Liver (tissue), 9 donors: ENCODE data around the gene EHMT1. TPM values are rescaled to one million over a fixed set of nuclear protein-coding genes. Genes with fewer than 3 reads are reported as not detected.

Experiments
- DNase-seq: peaks from one replicate; pipeline ENCODE4 v3.0.0-alpha.2; 2017; ENCODE audit warnings: low spot score
- H3K27ac ChIP-seq, 2 donors: one replicate each; pipeline ENCODE4 v1.7.0; 2013; ENCODE audit warnings: inconsistent platforms in 2 of 2, low read length in 2 of 2, control low read depth in 1 of 2, low read depth in 1 of 2, mild to moderate bottlenecking in 1 of 2
- H3K27me3 ChIP-seq, 4 donors: one replicate each; pipeline versions ENCODE4 v1.6.1 to v1.7.0; 2013; ENCODE audit warnings: low read length in 3 of 4, inconsistent platforms in 1 of 4, mild to moderate bottlenecking in 1 of 4, moderate library complexity in 1 of 4; ENCODE audit not compliant: control insufficient read depth in 4 of 4, insufficient read depth in 4 of 4
- H3K36me3 ChIP-seq, 4 donors: one replicate each; pipeline versions ENCODE4 v1.6.1 to v1.7.0; 2013; ENCODE audit warnings: low read length in 3 of 4, mild to moderate bottlenecking in 3 of 4, low read depth in 1 of 4, moderate library complexity in 1 of 4; ENCODE audit not compliant: control insufficient read depth in 4 of 4, insufficient read depth in 3 of 4
- H3K4me1 ChIP-seq, 4 donors: one replicate each; pipeline versions ENCODE4 v1.6.1 to v1.7.0; 2013; ENCODE audit warnings: low read length in 3 of 4, mild to moderate bottlenecking in 3 of 4, moderate library complexity in 1 of 4; ENCODE audit not compliant: control insufficient read depth in 4 of 4, insufficient read depth in 4 of 4
- H3K4me3 ChIP-seq, 3 donors: one replicate each; pipeline versions ENCODE4 v1.6.1 to v1.7.0; 2013; ENCODE audit warnings: low read length in 3 of 3, control low read depth in 1 of 3, low read depth in 1 of 3, mild to moderate bottlenecking in 1 of 3
- H3K9ac ChIP-seq, 2 donors: one replicate each; pipeline ENCODE4 v1.7.0; 2013; ENCODE audit warnings: low read length in 2 of 2, mild to moderate bottlenecking in 2 of 2, moderate library complexity in 2 of 2, control low read depth in 1 of 2, low read depth in 1 of 2
- H3K9me3 ChIP-seq, 4 donors: one replicate each; pipeline versions ENCODE4 v1.6.1 to v1.7.0; 2013; ENCODE audit warnings: low read length in 3 of 4; ENCODE audit not compliant: control insufficient read depth in 4 of 4
- ATF3 ChIP-seq: IDR thresholded peaks from 2 replicates; pipeline ENCODE4 v1.6.1; 2016; ENCODE audit warnings: antibody characterized with exemption
- CTCF ChIP-seq: fragments of 150-350 bp; IDR thresholded peaks from 2 replicates; pipeline ENCODE4 v1.5.1; 2017; ENCODE audit warnings: improper control_type of control experiment, low read depth, low read length; ENCODE audit not compliant: missing input control
- EGR1 ChIP-seq, 2 donors: IDR thresholded peaks; 2 replicates each; pipeline ENCODE4 v1.6.1; 2016 to 2018; ENCODE audit warnings: antibody characterized with exemption in 2 of 2, low read depth in 2 of 2
- FOXA1 ChIP-seq: IDR thresholded peaks from 2 replicates; pipeline ENCODE4 v1.6.1; 2016; ENCODE audit warnings: antibody characterized with exemption
- FOXA2 ChIP-seq: IDR thresholded peaks from 2 replicates; pipeline ENCODE4 v1.6.1; 2016; ENCODE audit warnings: antibody characterized with exemption
- GABPA ChIP-seq, 2 donors: IDR thresholded peaks in 1 of 2; conservative IDR thresholded peaks in 1 of 2; 2 replicates each; pipeline ENCODE4 v1.6.1; 2016; ENCODE audit warnings: antibody characterized with exemption in 2 of 2, mild to moderate bottlenecking in 1 of 2, moderate library complexity in 1 of 2
- HNF4A ChIP-seq, 2 donors: conservative IDR thresholded peaks; 2 replicates each; pipeline ENCODE4 v1.6.1; 2016; ENCODE audit warnings: antibody characterized with exemption in 2 of 2, mild to moderate bottlenecking in 2 of 2
- HNF4G ChIP-seq: IDR thresholded peaks from 2 replicates; pipeline ENCODE4 v1.6.1; 2016; ENCODE audit warnings: antibody characterized with exemption
- JUND ChIP-seq, 2 donors: IDR thresholded peaks; 2 replicates each; pipeline ENCODE4 v1.6.1; 2016; ENCODE audit warnings: antibody characterized with exemption in 2 of 2
- MAX ChIP-seq: IDR thresholded peaks from 2 replicates; pipeline ENCODE4 v1.6.1; 2016; ENCODE audit warnings: antibody characterized with exemption
- NR2F2 ChIP-seq: IDR thresholded peaks from 2 replicates; pipeline ENCODE4 v1.6.1; 2016; ENCODE audit warnings: antibody characterized with exemption
- RAD21 ChIP-seq, 2 donors: IDR thresholded peaks; 2 replicates each; pipeline ENCODE4 v1.6.1; 2016; ENCODE audit warnings: antibody characterized with exemption in 2 of 2, mild to moderate bottlenecking in 2 of 2
- REST ChIP-seq: IDR thresholded peaks from 2 replicates; pipeline ENCODE4 v1.6.1; 2016; ENCODE audit warnings: antibody characterized with exemption, mild to moderate bottlenecking
- RXRA ChIP-seq, 2 donors: IDR thresholded peaks; 2 replicates each; pipeline ENCODE4 v1.6.1; 2017 to 2018; ENCODE audit warnings: antibody characterized with exemption in 2 of 2, mild to moderate bottlenecking in 1 of 2
- SP1 ChIP-seq: IDR thresholded peaks from 2 replicates; pipeline ENCODE4 v1.6.1; 2018; ENCODE audit warnings: antibody characterized with exemption, mild to moderate bottlenecking
- TAF1 ChIP-seq: conservative IDR thresholded peaks from 2 replicates; pipeline ENCODE4 v1.6.1; 2016; ENCODE audit warnings: antibody characterized with exemption, mild to moderate bottlenecking
- YY1 ChIP-seq: IDR thresholded peaks from 2 replicates; pipeline ENCODE4 v1.6.1; 2016; ENCODE audit warnings: antibody characterized with exemption, mild to moderate bottlenecking
- ZBTB33 ChIP-seq: IDR thresholded peaks from 2 replicates; pipeline ENCODE4 v1.6.1; 2016; ENCODE audit warnings: antibody characterized with exemption
- WGBS: extraction: QIAGEN DNeasy Blood & Tissue Kit; methylation state at CpG from one replicate; pipeline ENCODE4 v1.1.7; 2013; 5-methylcytosine and 5-hydroxymethylcytosine counted together
- polyA plus RNA-seq, 2 donors: library from polyadenylated mRNA; stranded (reverse) in 1 of 2; unstranded in 1 of 2; fragments of 200-250 nt in 1 of 2; fragments of >200 nt in 1 of 2; fragmentation: Nextera tagmentation in 1 of 2; extraction: Ambion mirVana in 1 of 2; gene quantifications; one replicate each; pipeline versions ENCODE4 v1.2.1 to v1.2.3, GENCODE V29; 2013 to 2015
- total RNA-seq, 2 donors: library from RNA; depleted of rRNA; stranded (reverse); fragments of >200 nt; gene quantifications; one replicate each; pipeline ENCODE4 v1.2.3, GENCODE V29; 2014
- donor health status: healthy.
- donor health status: healthy.
- donor health status: healthy.
- donor health status: healthy.
- donor health status: healthy.

Gene EHMT1
- total and polyA plus RNA-seq, 4 donors = 16.1 to 48.2 (median 27.3) TPM

- H3K9me3 ChIP-seq = no peaks in the 10 kb centered on the region
- DNase-seq = no peak
- no peak overlapping the region for H3K27ac ChIP-seq
- H3K4me3 ChIP-seq = no peak overlapping the region
- no peak overlapping the region for H3K9ac ChIP-seq
- H3K27me3 ChIP-seq = no peaks in the 10 kb centered on the region
- WGBS = 60% methylated on average over 21 of the region's 21 CpGs
- H3K36me3 ChIP-seq = peaks cover 0 to 1% (median 0%) of the 10 kb centered on the region in 4 donors
- TF ChIP-seq JUND (IDR thresholded peaks at IDR 0.05) (no peak), TAF1 (no peak), GABPA (IDR thresholded peaks at IDR 0.05 in 1 of 2, conservative IDR thresholded peaks at IDR 0.05 in 1 of 2) (no peak), ZBTB33 (no peak), ATF3 (no peak), FOXA2 (no peak), EGR1 (IDR thresholded peaks at IDR 0.05; ENCODE audit: low read depth in 2 of 2) (no peak), HNF4A (conservative IDR thresholded peaks at IDR 0.05) (no peak), FOXA1 (no peak), CTCF (no peak), HNF4G (no peak), NR2F2 (no peak), SP1 (no peak), YY1 (no peak), RAD21 (IDR thresholded peaks at IDR 0.05) (no peak), MAX (no peak), RXRA (IDR thresholded peaks at IDR 0.05) (no peak), REST (no peak)
- no peaks in the 10 kb centered on the region for H3K4me1 ChIP-seq
Measured at GRCh38 chr9:137866226-137867141, 247.7 kb downstream of the EHMT1 start.
